CD4-positive, alpha-beta T cell (primary cell): ENCODE results near the gene SSH3. TPM values are rescaled to one million over a fixed set of nuclear protein-coding genes. Genes with fewer than 3 reads are reported as not detected.

Experiments
- ATAC-seq: fragments of 200-7000 bp; cut with Tn5 transposase; one replicate; pipeline ENCODE4 v1.10.0; 2022; ENCODE audit warnings: mild to moderate bottlenecking; ENCODE audit not compliant: poor library complexity
- CTCF ChIA-PET: fragments of 350-600 bp; sonication (Branson Sonifier 250); formaldehyde crosslinking; loops from one replicate; lab custom pipeline; 2021; ENCODE audit warnings: antibody characterized with exemption, inconsistent platforms; lab: Charles Lee
- POLR2A ChIA-PET: fragments of 350-600 bp; sonication (Branson Sonifier 250); formaldehyde crosslinking; loops from one replicate; lab custom pipeline; 2021; ENCODE audit warnings: antibody characterized with exemption, inconsistent platforms; lab: Charles Lee
- DNase-seq, 14 experiments: peaks; one replicate each; pipeline ENCODE4 v3.0.0-alpha.2; 2013 to 2020; ENCODE audit warnings: mixed read lengths in 2 of 14
- H3K27ac ChIP-seq, 2 donors: one replicate each; pipeline versions ENCODE4 v1.5.1 to v1.7.0; 2013; ENCODE audit warnings: low read length in 2 of 2, low read depth in 1 of 2, mild to moderate bottlenecking in 1 of 2
- H3K27me3 ChIP-seq, 2 experiments: 1 replicate in 1 of 2; 2 replicates in 1 of 2; pipeline versions ENCODE4 v1.6.1 to v1.7.0; 2013; ENCODE audit warnings: low read length in 2 of 2, control low read depth in 1 of 2, mild to moderate bottlenecking in 1 of 2, moderate library complexity in 1 of 2; ENCODE audit not compliant: insufficient read depth in 2 of 2, control insufficient read depth in 1 of 2
- H3K36me3 ChIP-seq: one replicate; pipeline ENCODE4 v1.6.1; 2013; ENCODE audit warnings: low read length, control low read depth; ENCODE audit not compliant: insufficient read depth
- H3K4me1 ChIP-seq: one replicate; pipeline ENCODE4 v1.6.1; 2013; ENCODE audit warnings: low read length, control low read depth; ENCODE audit not compliant: insufficient read depth
- H3K4me3 ChIP-seq: one replicate; pipeline ENCODE4 v1.5.1; 2013; ENCODE audit warnings: mild to moderate bottlenecking, low read length, moderate library complexity
- H3K9me3 ChIP-seq, 2 experiments: 1 replicate in 1 of 2; 2 replicates in 1 of 2; pipeline versions ENCODE4 v1.6.1 to v1.7.0; 2013; ENCODE audit warnings: low read length in 2 of 2, mild to moderate bottlenecking in 2 of 2, control low read depth in 1 of 2, moderate library complexity in 1 of 2; ENCODE audit not compliant: control insufficient read depth in 1 of 2, insufficient read depth in 1 of 2
- H3K27ac Mint-ChIP-seq: one replicate; pipeline ENCODE4 v1.8.0; 2020; ENCODE audit warnings: mixed read lengths
- H3K27me3 Mint-ChIP-seq: one replicate; pipeline ENCODE4 v1.8.0; 2021; ENCODE audit warnings: mixed read lengths
- H3K36me3 Mint-ChIP-seq: one replicate; pipeline ENCODE4 v1.8.0; 2021; ENCODE audit warnings: low read depth, mixed read lengths
- H3K4me1 Mint-ChIP-seq: one replicate; pipeline ENCODE4 v1.8.0; 2021; ENCODE audit warnings: low read depth, mixed read lengths
- H3K4me3 Mint-ChIP-seq: one replicate; pipeline ENCODE4 v1.8.0; 2020; ENCODE audit warnings: mild to moderate bottlenecking, mixed read lengths
- H3K9me3 Mint-ChIP-seq: one replicate; pipeline ENCODE4 v1.8.0; 2020; ENCODE audit warnings: mixed read lengths
- CTCF ChIP-seq: fragments of 200-600 bp; IDR thresholded peaks from one replicate; pipeline ENCODE4 v1.8.0; 2022; ENCODE audit warnings: antibody characterized with exemption, mild to moderate bottlenecking
- intact Hi-C, 2 experiments: fragments of 100-400 bp; cut with DNase I in 1 of 2; cut with micrococcal nuclease in 1 of 2; formaldehyde crosslinking; loops; one replicate each; pipeline versions ENCODE4 v1.15.1 to v1.9.0; 2023 to 2025; cut with DNase I, micrococcal nuclease
- total RNA-seq, 174 experiments: library from RNA in 2 of 174; stranded (reverse) in 2 of 174; gene quantifications; one replicate each; pipeline ENCODE4 v1.2.3 and lab custom pipeline; 2021 to 2026

SSH3 gene
- total RNA-seq, 2 experiments from 2014 or later = 8.5 to 8.8 TPM

- intact Hi-C loops = no loop called here
- Histone ChIP-seq H3K27me3 (no peaks in the 10 kb centered on the region), H3K36me3 (peaks cover 8% of the 10 kb centered on the region), H3K27ac (no peak overlapping the region), H3K4me1 (peaks cover 37% of the 10 kb centered on the region), H3K4me3 (no peak overlapping the region), H3K9me3 (no peaks in the 10 kb centered on the region)
- Mint-ChIP-seq H3K9me3 (no peaks in the 10 kb centered on the region), H3K36me3 (peaks cover 13% of the 10 kb centered on the region), H3K27me3 (no peaks in the 10 kb centered on the region), H3K4me1 (peaks cover 51% of the 10 kb centered on the region), H3K4me3 (no peak overlapping the region), H3K27ac (no peak overlapping the region)
- DNase-seq = peak in 1 of 14 experiments; percentile 30
- no peak for TF ChIP-seq CTCF
- CTCF ChIA-PET = interaction anchor here (1.0 to 4.9 kb wide), 12 partner anchors 8 to 121 kb away, joined by 3 to 57 read pairs (median 5); partner anchors contain the start of genes ANKRD13D and SSH3
- POLR2A ChIA-PET = interaction anchor here (1.2 to 3.1 kb wide), 11 partner anchors 10 to 176 kb away, joined by 4 to 28 read pairs (median 8); partner anchors contain the start of genes ANKRD13D, PTPRCAP and SSH3
- no peak for ATAC-seq
Observed at GRCh38 chr11:67261640-67261945, 41.7 kb upstream of the SSH3 start.

GRCh38 chr11:67261946-67262681 lies 41.2 kb upstream of the SSH3 start:
- no peak for ATAC-seq
- Mint-ChIP-seq H3K27me3 (no peaks in the 10 kb centered on the region), H3K36me3 (peaks cover 11% of the 10 kb centered on the region), H3K4me3 (peak overlapping the region; percentile 88), H3K9me3 (no peaks in the 10 kb centered on the region), H3K4me1 (peaks cover 52% of the 10 kb centered on the region), H3K27ac (peak overlapping the region; percentile 79)
- Histone ChIP-seq H3K4me3 (no peak overlapping the region), H3K36me3 (peaks cover 3% of the 10 kb centered on the region), H3K27ac (no peak overlapping the region), H3K9me3 (no peaks in the 10 kb centered on the region), H3K4me1 (peaks cover 37% of the 10 kb centered on the region), H3K27me3 (no peaks in the 10 kb centered on the region)
- ChIA-PET POLR2A (interaction anchor here (1.2 to 3.1 kb wide), 11 partner anchors 10 to 175 kb away, joined by 4 to 28 read pairs (median 8); partner anchors contain the start of genes ANKRD13D, PTPRCAP and SSH3), CTCF (interaction anchor here (0.6 to 4.9 kb wide), 13 partner anchors 9 to 151 kb away, joined by 3 to 57 read pairs (median 5); partner anchors contain the start of genes ANKRD13D and SSH3)
- no peak for TF ChIP-seq CTCF
- intact Hi-C loops = loop anchor here (1.0 to 2.0 kb wide), 5 partner anchors 21 to 121 kb away; no protein-coding TSS in a partner anchor
- DNase-seq = peak in 2 of 14 experiments; percentile 5 to 30

- Mint-ChIP-seq H3K4me1 (peaks cover 61% of the 10 kb centered on the region), H3K36me3 (peaks cover 19% of the 10 kb centered on the region), H3K4me3 (peak overlapping the region; percentile 88), H3K27ac (peak overlapping the region; percentile 79), H3K27me3 (no peaks in the 10 kb centered on the region), H3K9me3 (no peaks in the 10 kb centered on the region)
- DNase-seq = peak; percentile 61 to 84 (median 70)
- no peak overlapping the region for H3K4me3 ChIP-seq
- ATAC-seq = peak; percentile 47
- peaks cover 6% of the 10 kb centered on the region for H3K36me3 ChIP-seq
- peaks cover 42% of the 10 kb centered on the region for H3K4me1 ChIP-seq
- H3K27ac ChIP-seq = no peak overlapping the region
- ChIA-PET CTCF (interaction anchor here (0.6 to 4.9 kb wide), 15 partner anchors 9 to 150 kb away, joined by 3 to 57 read pairs (median 4); partner anchors contain the start of genes ANKRD13D and SSH3), POLR2A (interaction anchor here (0.8 to 3.1 kb wide), 11 partner anchors 9 to 120 kb away, joined by 3 to 28 read pairs (median 8); partner anchors contain the start of genes ANKRD13D and SSH3)
- peak; percentile 84 for TF ChIP-seq CTCF
- no peaks in the 10 kb centered on the region for H3K9me3 ChIP-seq
- intact Hi-C loops = loop anchor here (1.0 to 2.0 kb wide), 5 partner anchors 22 to 120 kb away; no protein-coding TSS in a partner anchor
- no peaks in the 10 kb centered on the region for H3K27me3 ChIP-seq
Observed at GRCh38 chr11:67262731-67263675, 40.3 kb upstream of the SSH3 start.
